A172 (cell line): ENCODE measurements around the gene SIGLEC10. TPM values are rescaled to one million over a fixed set of nuclear protein-coding genes. Genes with fewer than 3 reads are reported as not detected.
A peak's percentile ranks its signal among the peaks of the same experiment; 100 is the strongest.

ENCODE experiments used
- DNase-seq: peaks from one replicate; pipeline ENCODE4 v3.0.0-alpha.2; 2015; ENCODE audit warnings: low spot score
- total RNA-seq: library from RNA; depleted of rRNA; stranded (reverse); fragments of >200 nt; shearing (Covaris generic); gene quantifications from 2 replicates; pipeline ENCODE4 v1.2.3, GENCODE V29; 2014

Gene SIGLEC10
- total RNA-seq, 1 experiment from 2014 or later: not detected

DNA sequence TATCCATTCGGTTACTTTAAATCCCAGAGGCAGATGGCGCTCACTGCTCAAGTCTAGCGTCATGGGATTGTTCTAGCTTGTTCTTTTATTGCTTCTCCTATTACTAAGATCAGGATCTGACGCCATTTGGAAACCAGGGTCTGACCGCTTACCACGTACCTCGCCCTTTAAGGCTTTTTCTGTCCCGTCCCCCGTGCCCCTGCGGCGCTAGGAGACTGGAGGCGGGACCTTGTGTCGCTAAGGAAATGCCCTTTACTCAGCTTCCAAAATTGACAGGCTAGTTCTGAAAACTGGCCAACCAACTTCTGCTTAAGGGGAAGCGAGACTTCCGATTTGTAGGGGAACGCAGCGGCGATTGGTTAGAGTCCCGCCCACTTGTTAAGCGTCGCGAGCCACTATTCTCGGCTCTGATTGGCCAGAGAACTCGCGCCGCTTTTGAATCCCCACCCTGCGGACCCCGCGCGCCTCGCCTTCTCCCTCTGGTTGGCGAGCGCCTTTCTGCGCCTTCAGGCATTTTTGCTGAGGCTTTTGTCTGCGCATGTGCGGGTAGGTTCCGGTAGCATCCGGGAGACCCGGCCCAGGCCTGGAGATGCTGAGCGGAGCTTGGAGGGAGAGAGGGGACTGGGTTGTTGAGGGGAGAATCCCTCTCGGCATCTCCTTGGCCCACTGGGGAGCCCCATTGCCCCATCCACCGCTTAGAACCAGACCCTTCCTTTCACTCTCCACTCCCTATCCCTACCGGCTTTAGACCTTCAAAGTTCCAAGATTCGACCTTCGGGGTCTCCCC is 23.2 kb downstream of the SIGLEC10 start:
- peak; percentile 96 for DNase-seq

DNA sequence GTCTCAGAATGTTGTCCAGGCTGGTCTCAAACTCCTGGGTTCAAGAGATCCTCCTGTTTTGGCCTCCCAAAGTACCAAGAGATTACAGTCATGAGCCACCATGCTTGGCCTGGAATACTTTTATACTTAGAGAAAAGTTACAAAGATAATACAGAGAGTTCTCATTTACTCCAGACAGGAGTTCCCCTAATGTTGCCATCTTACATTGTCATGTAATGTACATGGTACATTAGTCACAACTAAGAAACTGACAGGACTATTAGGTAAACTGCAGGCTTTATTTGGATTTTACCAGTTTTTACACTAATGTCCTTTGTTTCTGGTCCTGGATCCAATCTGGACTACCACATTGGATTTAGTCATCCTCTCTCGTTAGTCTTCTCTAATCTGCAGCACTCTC is 24.7 kb downstream of the SIGLEC10 start:
- no peak for DNase-seq

DNA sequence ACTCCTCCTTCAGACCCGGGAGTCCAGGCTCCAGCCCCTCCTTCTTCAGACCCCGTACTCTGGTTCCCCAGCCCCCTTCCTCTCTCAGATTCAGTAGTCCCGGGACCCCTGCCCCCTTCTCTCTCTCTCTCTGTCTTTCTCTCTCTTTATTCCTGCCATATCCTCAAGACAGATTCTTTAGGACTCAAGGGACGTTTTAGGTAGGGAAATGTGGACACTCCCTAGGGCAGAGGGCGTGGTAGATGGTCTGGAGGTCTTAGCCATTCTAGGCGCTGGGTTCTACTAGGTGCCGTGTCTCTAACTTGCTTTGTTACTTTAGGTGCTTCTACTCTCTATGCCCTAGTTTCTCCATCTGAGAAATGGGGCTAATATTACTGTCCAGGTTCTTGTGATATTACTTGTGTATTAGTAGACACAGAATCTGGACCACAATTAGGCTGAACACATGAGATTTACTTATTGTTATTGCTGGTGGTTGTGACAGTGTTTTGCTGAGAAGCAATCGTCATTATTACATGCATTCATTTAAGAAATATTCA is 26.3 kb downstream of the SIGLEC10 start:
- no peak for DNase-seq

DNA sequence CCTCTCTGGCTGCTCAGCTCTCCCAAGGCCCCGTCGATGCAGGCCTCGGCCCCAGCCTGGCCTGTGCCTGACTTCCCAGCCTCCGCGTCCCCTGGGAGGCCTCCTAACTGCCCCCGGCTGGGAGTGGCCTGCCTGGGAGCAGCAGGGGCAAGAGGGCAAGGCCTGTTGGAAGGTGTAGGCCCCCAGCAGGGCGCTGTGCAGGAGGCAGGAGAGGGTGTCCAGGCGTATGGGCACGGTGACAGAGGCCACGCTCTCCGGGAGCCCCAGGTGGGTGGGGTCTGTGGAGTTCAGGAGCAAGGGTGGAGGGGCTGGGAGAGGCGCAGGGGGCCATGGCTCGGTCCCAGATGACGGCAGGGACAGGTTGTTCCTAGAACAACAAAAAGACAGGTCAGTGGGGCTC is 28.3 kb downstream of the SIGLEC10 start:
- no peak for DNase-seq

DNA sequence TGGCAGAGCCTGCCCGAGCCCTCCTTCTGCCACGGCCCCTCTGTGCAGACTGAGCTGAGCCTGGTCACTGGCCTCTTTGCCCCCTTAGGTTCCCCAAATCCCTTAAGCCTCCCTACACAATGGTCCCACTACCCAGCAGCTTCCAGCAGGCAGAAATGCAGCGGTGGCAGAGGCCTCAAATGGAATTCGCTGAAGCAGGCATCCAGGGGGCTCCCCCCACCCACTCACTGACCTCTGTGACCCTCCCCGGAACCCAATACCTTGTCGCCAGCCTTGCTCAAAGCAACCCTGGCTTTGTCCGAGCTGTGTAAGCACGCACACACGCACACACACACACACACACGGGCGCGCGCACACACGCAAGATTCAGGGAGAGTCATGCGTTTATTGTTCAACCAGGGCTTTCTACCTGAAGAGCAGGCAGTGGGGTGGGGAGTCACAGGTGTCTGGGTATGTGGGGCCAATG is 29.5 kb downstream of the SIGLEC10 start, which contains the start of gene LIM2:
Gene LIM2 (minus strand): TSS at position 51 of the 466 bp plus-strand sequence. CDS start 531 bp downstream, outside the sequence.
- no peak for DNase-seq

DNA sequence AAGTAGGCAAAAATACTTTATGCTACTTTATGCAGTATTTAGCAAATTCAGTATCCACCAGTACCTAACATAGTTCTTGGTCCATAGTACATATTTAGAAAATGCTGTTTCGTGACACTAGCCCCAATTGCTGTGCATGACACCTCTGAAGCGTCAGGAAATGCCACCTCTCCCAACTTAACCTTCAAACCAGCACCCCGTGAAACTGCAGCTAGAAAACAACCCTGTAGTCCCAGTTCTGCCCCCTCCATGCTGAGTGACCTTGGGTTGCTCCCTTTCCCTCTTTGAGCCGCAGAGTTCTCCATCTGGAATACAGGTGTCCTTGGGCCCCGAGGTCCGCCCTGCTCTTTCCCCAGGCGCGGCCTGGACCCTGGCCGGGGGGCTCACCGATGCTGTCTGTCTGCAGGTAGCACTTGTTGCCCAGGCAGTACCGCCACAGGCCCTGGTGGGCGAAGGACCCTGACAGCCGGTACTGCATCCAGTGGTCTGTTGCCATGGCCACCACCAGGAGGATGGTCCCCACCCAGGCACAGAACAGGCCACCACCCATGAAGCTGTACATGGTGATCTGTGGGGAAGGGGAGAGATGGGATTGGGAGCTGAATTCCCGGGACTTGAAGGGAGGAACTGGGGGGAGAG is 30.4 kb downstream of the SIGLEC10 start:
- no peak for DNase-seq

- DNase-seq: no peak
Observed at GRCh38 chr19:51382004-51382403, 35.4 kb downstream of the SIGLEC10 start.

GRCh38 chr19:51380379-51380778 is 37.1 kb downstream of the SIGLEC10 start:
- no peak for DNase-seq

DNA sequence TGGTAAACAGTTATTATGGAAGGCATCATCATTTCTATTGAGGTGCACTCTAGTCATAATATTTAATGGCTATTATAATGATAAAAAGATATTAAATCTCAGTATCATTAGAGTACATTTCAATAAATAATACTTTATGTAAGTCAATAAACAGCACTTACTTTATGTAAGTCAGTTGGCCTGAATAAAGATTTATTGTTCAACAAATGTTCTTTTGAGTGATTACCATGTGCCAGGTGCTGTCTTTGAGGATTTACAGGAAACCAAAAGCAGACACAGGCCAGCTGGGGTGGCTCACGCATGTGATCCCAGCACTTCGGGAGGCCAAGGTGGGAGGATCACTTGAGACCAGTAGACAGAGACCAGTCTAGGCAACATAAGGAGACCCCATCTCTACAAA is 40.0 kb downstream of the SIGLEC10 start:
- DNase-seq: no peak

DNA sequence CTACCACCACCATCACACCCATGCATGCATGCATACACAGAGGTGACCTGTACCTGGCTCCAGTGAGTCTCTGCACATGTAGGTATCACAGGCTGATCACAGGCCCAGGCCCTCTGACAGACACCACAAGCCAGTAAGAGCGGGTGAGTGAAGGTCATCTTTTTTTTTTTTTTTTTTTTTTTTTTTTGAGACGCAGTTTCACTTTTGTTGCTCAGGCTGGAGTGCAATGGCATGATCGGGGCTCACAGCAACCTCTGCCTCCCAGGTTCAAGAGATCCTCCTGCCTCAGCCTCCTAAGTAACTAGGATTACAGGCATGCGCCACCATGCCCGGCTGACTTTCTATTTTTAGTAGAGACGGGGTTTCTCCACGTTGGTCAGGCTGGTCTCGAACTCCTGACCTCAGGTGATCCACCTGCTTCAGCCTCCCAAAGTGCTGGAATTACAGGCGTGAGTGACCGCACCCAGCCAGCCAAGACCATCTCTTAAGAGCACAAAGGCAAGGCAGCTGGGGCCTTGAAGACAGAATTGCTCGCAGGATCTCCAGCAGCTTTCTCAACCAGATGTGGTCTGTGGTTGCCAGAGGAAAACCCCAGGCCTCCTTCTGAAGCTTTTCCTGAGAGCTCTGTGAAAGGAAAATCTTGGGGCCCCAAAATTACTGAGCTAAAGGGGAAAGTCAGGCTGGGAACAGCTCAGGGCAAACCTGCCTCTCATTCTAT is 41.8 kb downstream of the SIGLEC10 start:
- no peak for DNase-seq

- DNase-seq: no peak
Observed at GRCh38 chr19:51372649-51373504, 44.6 kb downstream of the SIGLEC10 start, which contains the start of gene NKG7. Gene NKG7 (minus strand): TSS chr19:51372654. CDS start chr19:51372535, 119 bp downstream.

GRCh38 chr19:51372021-51372648 is 45.3 kb downstream of the SIGLEC10 start:
- DNase-seq: no peak

GRCh38 chr19:51371186-51371690 is 46.2 kb downstream of the SIGLEC10 start:
- no peak for DNase-seq

DNA sequence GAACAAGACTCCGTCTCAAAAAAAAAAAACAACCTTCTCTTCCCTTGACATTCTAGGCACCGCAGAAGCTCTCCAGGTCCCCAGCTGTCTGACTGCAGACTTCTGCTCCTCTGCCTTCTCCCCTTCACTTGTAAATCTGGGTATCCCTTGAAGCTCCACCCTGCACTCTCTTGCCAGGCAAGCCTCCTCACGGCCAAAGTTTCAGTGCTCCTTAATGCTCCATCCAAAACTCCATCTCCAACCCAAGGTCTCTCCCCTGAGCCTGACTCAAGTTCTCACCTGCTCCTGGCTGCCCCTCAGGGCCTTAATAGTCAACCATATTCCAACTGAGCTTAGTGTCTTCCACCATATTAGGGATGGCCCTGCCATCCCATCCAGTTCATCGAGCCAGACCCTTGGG is 47.2 kb downstream of the SIGLEC10 start:
- DNase-seq: no peak

- DNase-seq: no peak
Observed at GRCh38 chr19:51368366-51369282, 48.8 kb downstream of the SIGLEC10 start, which contains the start of gene CLDND2. Gene CLDND2 (minus strand): TSS chr19:51369003. CDS start chr19:51368577, 426 bp downstream.

DNA sequence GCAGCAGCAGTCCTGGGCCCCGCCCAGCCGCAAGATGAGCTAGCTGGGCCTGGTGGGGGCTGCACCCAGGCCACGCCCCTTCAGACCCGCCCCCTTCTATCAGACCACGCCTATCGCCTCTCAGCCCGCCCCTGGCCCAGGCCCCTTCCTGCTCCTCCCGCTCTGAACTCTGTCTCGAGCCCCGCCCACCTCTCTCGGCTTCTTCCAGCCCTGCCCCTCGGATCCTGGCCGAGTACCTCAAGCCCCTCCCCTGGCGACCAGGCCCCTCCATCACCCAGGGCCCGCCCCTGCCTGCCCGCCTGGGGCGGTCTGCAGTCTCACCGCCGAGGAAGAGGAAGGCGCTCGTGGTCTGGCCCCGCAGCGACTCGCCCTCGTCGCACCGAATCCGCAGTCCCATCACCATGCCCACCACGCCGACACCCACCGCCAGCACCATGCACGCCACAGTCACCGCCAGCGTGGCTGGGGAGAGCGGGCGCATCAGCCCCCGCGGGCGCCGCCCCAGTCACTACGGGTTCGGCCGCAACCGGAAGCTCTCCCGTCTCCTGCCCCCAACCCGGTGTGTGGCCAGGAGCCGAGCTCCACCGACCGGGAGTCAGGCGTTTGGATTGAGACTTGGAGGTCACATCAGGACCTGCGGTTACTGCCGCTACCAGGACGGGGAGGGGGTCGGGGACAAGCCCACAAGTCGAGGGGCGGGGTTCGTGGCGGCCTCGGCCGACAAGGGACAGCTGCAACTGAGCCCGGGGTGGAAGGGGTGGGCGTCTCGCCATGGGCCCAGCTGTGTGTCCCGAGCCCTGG is 49.7 kb downstream of the SIGLEC10 start:
- peak; percentile 90 for DNase-seq

DNA sequence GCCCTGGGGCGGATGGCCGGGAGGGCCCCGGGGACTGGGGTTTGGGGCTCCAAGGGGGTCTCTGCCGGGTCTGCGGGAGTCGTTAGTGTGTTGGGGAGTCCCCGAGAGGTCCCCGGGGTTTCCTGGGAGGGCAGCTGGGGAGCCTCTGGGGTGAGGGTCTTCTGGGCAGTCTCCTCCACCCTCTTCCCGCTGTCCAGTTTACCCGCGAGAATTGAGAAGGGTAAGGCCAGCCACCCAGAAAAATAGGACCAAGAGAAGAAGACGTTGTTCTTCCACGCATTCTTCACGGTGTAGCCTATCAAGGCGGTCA is 50.2 kb downstream of the SIGLEC10 start:
- DNase-seq: no peak
